Left renal cortex interstitium (tissue), 4 donors: ENCODE data around the gene ZYX. TPM values are rescaled to one million over a fixed set of nuclear protein-coding genes. Genes with fewer than 3 reads are reported as not detected.
"Not testable (repeated sequence)": the region's sequence is repeated elsewhere in the genome, so short reads cannot be mapped to it uniquely, and the experiment has no call there.

Experiments used
- DNase-seq, 4 donors: peaks; one replicate each; pipeline ENCODE4 v3.0.0-alpha.2; 2013; ENCODE audit warnings: low read depth in 4 of 4, low spot score in 2 of 4, missing footprints in 1 of 4
- polyA plus RNA-seq, 4 donors: library from polyadenylated mRNA; unstranded; fragments of 120-200 nt; gene quantifications; one replicate each; pipeline ENCODE4 v1.2.1, GENCODE V29; 2013; ENCODE audit not compliant: insufficient read length in 4 of 4

Gene ZYX
- polyA plus RNA-seq, 4 donors: 61.8 to 112 (median 96.6) TPM

DNA sequence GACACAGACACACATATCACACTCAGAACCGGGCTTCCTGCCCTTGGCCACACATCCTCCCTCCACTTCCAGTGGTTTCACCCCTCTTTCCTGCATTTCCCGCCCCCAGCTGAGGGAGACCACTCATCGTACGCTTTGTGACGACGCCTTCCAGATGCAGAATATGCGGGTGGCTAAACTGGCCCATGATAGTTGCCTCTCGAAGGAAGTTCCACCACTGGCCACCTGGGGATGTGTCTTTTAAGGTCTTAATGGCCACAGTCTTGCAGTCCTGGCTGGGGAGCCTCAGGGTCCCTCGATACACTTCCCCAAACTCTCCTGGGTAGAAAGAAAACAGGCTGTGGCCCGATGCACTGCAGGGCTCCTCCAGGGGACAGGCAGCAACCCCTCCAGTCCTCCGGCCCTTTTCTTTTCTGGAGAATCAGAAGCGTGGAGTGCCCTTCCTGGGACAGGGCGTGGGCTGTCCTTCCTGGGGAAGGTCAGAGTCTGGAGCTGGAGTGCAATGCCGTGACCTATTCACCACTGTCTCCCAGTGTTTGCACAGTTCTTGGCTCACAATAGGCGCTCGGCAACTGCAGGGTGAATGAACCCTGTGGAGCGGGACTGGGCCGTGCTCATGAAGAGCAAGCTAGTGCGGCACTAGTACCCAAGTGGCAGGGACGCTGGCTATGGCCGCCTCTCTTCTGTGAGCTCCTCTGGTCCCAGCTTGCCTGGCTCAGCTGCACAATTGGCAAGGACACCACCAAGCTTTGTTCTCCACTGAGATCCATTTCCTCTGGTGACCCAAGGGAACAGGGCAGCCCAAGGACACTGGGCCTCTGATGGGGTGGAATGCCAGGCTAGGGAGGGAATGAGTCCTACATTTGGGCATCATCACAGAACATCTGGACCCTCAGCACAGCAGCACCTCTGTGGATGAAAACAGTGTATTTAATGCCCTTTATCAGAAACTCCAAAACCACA lies 14.3 kb downstream of the ZYX start:
- no peak for DNase-seq

DNA sequence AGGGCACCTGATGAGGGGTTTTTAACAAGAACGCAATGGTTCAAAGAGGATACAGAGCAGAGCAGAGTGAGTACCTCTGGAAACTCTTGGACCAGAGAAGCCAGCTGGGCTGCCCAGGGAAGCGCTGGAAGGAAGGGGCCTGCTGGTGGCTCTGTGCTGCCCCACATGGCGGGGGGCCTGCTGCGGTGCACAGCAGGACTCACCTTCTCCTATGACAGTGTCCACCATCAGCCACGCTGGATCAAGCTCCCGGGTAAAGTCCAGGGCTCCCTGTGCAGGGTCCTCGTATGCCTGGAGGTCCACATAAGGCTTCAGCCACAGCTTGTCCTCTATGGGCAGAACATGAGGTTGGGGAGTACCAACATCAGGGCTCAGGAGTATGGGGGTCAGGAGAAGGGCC lies 15.0 kb downstream of the ZYX start:
- DNase-seq: no peak

DNA sequence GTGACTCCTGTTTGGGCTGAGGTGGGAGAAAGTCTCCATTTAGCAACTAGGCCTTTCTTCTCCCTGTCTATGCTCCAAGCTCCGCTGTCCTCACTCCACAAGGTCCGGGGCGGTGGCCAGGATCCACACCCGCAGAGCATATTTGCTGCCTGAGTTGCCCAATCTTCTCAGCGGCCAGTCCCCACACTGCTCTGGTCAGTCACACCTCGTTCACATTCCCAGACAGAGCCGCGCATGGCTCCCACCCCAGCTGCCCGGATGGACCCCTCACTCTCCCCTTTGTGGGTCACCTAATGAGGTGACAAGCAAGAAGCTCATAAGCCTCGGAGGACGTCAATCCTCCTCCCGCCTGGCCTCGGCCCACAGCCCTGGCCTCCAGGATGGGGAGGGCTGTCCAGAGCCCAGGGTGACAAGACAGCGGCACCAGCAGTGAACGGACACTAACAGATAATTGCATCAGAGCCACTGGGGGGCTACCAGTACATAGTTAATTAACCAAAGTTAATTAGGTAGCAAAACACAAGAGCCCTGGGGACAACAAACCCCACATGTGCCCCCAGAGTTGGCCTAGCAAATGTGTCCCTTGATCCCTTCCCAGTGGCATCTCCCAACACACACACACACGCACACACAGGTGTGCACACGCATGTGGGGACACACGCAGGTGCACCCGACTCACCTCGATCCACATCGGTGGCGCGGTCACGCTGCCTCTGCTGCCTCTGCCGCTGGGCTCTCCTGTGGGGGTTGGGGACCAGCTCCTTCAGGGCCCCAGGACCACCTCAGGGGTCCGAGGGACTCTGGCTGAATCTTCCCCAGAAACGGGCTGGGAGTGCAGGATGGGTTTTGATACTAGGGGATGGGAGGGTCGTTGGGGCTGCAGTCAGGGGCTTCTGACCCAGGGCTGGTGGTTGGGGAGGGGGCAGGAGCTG lies 15.7 kb downstream of the ZYX start:
- DNase-seq: no peak

DNA sequence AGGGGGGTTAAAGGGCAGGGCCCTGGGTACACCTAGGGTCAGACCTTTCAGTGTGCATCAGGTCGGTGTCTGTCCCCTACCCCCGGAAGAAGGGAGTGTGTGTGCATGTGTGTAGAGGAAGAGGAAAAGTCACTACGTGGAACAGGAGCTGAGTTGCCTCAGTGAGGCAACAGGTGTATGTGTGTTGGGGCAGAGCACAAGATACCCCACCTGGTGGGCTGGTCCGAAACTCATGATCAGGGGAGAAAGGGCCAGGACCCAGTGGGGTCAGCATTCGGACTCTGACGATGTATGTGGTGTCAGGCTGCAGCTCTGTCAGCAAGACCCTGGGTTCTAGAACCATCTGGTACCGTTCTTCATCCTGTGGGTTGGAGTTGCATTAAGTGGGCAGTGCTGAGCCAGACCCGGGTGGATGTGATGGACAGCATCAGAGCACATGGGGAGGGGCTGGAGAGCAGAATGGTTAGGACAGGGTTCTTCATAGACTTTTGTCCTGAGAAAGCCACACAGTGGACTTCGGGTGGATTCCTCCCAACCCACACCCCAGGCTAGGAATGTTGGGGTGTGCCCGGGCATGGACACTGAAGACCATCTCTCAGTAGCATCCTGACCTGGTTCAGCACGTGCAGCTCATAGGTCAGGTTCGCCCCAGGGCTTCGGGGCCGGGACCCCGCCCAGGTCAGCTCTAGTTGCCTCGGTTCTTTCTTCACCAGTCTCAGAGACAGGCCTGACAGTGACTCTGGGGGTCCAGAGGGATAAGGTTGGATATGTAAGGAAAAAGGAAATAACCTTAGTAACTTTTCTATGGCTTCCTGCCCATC lies 16.8 kb downstream of the ZYX start:
- no peak for DNase-seq

DNA sequence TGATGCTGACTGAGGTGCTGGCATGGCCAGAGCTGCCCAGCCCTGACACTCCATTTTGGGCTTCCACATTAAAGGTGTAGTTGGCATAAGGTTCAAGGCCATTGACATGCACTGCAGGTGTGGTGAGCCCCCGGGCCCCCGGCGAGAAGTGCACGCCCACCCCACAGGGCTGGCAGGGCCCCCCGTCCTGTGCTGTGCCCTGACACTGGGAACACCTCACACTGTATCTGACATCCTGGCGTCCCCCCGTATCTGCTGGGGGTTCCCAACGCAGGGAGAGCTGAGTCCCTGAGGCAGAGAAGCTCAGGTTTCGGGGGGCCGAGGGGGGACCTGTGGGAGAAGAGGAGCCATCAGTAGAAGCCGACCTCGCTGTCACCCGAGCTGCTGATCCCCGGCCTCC lies 17.5 kb downstream of the ZYX start:
- DNase-seq: no peak

DNA sequence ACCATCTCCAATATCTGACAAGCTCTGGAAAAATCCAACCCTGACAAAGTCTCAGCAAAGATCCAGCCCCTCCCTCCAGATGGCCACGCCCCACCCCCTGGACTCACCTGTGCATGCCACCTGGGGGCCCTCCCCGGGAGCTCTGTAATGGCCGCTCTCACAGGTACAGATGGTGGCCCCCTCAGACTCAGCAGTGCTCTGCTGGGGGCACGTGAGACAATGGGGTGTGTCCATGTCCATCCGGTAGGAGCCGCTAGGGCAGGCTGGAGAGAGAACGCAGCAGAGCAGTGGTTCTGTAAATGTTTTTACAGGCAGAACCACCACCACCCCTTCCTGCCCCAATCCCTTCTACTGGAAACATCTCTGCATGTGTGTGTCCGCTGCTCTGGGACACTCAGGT lies 18.0 kb downstream of the ZYX start:
- no peak for DNase-seq

DNA sequence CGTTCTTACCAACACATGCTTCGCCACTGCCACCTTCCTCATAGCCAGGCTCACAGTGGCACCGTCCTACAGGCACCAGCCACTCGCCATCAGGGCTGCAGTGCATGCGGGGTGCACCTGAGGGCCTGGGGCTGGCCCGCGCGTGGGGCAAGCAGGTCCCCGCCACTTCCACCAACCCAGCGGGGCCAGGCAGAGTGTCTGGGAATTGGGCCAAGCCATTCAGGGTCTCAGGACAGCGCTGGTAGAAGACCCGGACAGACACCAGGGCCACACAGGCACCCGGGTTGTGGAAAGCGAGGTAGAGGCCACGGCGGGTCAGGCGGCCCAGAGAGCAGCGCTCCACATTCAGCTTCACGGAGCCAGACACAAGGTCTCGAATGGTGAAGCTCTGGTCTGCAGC lies 18.5 kb downstream of the ZYX start:
- DNase-seq: no peak

DNA sequence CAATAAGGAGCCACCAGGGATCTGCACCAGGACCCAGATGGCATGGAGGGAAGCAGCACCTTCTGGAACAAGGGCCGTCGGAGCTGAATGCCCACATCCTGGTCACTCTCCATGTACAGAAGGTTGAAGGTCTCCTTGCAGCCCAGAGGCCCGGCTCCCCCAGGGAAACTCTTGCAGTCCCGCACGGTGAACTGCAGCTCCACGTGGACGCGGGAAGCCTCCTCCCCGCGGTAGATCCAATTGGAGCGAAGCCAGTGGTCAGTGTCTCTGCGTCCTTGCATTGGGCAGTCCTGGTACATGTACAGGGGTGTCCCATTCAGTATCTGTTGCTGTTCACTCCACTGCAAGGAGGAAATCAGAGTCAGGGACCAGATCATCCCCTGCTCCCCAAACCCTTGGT lies 20.1 kb downstream of the ZYX start:
- DNase-seq: no peak

DNA sequence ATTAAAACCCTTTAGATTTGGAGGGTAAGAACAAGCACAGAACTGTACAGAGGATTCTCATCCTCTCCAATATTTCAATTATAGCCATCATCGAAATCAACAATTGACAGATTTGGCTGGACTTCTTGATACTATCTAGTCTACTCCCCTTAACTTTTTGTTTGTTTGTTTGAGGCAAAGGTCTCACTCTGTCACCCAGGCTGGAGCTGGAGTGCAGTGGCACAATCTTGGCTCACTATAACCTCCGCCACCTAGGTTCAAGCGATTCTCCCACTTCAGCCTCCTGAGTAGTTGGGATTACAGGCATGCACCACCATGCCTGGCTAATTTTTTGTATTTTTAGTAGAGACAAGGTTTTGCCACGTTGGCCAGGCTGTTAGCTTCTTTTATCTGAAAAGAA lies 21.1 kb downstream of the ZYX start:
- DNase-seq: not testable (repeated sequence)

DNA sequence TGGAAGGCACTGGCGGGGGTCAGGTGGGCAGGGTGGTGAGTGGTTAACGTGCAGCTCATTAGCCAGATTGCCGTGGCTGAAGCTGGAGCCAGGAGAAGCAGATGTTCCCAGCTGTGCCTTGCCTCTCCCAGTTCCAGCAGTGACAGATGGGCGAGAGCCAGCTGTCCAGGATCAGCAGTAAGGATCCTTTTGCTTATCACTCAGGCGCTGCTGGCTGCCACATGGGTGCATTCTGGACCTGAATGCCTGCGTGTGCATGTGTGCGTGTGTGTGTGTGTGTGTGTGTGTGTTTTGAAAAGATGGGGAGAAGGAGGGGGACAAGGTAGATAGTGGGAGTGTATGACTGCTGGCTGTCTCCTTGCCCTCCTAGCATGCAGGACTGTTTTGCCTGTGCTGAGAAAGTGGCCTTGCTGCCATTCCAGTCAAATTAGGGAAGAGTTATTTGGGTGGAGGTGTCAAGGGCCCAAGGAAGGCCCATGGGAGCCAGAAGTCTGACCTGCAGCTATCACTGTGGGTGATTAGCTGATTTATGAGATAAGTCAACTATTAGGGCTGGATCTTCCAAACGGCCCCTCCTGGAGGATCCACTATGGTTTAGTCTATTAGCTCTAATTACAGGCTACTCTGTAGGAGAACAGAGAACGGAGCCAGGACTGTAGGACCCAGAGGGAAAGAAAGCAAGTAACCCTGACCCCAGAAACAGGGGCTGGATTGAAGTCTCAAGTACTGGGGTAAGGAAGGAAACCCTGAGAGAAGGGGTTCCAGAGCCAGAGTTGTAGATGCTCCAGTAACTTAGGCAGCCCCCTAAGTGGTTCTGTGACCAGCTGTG lies 24.2 kb downstream of the ZYX start:
- no peak for DNase-seq

DNA sequence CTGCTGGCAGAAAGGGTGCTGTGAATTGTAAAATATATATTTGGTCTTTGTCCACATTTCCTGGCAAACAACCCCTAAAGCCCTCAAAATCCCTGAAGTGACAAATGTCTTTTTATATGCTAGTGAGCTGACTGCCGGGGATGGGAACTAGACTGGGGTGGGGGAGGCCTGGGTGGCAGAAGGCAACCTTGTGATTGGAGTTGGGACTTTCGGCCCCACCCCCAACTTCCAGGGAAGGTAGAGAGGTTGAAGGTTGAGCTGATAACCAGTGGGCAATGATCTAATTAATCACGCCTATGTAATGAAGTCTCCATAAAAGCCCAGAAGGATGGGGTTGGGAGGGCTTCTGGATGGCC lies 24.8 kb downstream of the ZYX start:
- no peak for DNase-seq

DNA sequence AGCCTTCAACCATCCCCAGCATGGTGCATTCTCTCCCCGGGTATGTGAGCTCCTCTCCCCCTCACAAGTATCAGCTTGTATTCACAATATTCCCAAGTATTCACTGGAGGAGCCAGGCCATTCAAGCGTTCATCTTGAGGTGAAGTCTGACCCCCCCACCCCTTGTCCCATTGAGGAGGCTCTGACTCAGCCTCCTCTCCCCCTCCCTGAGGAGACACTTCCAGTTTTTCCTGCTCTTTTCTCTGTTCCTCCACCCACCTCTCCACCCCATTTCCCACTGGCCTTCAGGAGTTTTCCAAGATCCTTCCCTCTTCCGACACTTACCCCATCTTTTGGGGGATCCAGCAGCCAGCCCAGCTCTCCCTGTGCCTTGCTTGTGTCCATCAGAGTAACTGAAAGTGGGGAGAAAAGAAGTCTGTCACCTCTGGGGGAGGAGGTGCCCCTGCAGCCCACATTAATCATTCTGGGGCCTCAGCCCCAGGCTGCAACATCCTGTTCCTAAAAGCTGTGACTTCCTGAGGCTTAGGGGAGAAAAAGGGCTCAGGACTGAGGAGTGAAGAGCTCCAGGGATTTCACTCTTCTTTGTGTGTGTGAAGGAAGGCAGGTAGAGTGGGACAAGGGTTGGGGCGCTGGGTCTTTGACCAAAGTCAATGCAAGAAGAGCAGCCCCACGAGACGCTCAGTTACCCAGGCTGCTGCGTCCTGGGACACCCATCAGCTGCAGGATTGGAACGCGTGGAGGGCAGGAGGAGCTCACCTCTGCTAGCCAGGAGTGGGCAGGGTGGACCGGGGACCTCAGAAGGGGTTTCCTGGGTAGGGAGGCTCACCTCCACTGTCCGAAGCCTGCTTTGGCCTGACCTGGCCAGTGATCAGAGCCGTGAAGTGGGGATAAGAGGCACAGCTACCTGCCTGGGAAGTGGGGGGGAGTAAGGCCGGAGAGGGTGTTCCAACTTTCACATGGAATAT lies 26.4 kb downstream of the ZYX start:
- no peak for DNase-seq

DNA sequence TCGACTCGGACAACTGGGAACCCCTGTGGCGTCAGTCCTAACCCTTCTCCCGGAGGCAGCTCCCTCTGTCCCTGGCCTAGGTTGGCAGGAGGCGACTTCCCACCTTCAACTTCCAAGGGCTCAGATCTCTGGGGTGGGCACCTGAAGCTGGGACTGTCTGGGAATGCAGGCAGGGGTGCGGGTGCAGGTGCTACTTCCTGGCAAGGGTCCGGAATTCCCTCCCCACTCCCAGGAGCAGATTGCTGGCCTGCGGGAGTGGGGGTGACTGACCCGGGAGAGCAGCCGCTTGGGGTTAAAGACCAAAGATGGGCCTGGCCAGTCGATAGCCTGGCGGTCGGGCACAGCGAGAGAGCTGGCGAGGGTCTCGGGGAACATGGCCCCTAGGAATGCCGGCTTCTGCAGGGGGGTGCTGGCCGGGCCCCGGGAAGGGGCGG lies 27.1 kb downstream of the ZYX start:
- DNase-seq: no peak

DNA sequence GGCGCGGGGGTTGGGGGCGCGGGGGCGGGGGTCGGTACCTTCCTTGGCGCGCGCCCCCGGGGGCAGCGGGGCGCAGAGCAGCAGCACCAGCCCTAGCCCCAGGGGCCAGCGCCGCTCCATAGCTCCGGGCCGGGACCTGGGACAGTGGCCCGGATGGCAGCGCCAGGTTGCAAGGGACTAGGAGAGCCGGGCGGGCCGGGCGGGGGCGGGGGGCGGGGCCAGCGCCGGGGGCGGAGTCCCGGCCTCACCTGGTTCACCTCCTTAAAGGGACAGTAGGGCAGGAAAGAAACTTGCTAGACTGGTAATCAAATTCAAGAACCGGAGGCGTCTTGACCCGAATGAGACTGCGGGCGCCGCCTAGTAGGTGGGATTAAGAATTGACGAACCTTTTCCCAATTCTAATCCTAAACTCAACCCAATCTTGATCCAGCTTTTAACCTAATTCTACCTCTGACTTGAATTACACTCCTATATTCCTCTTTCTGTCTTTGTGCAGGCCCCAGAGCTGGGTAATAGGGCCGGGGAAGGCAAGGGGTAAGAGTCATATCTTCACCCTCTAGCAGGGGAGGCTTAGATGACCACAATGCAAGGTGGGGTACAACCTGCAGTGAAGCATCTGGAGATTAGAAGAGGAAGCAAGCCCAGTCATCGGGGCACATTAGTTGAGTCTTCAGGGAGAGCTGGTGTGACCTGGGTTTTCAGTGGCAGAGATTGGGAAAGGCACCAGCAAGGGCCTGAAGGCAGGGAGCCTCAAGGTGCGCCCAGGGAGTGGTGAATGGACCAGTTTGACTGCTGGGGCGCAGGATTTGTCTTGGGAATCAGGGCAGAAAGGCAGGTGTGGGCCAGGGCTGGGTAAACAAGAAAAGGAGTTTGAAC lies 27.8 kb downstream of the ZYX start, which contains the start of gene EPHA1:
Gene EPHA1 (minus strand): TSS at position 171 of the 876 bp plus-strand sequence. CDS start 51 bp downstream, at position 120.
- no peak for DNase-seq

DNA sequence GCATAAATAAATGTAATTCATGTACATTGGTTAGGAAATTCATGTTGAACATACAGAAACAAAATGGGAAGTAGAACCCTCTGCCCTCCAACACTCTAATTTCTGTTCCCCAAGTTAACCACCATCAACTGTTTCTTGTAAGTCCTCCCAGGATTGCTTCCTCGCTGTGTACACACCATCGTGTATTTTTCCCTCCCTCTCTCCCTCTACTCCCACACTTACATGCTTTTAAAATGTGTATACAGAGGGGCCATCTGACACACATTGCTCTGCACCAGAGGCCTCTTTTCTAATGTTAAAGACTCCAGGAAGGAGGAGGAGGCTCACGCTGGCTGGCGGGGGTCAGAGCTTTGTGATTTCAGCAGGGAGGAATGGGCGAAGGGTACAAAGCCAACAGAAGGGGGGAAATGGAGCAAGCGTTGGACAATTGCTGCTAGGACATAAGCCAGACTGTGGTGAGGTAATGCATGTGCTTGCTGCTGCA lies 29.4 kb downstream of the ZYX start:
- no peak for DNase-seq

DNA sequence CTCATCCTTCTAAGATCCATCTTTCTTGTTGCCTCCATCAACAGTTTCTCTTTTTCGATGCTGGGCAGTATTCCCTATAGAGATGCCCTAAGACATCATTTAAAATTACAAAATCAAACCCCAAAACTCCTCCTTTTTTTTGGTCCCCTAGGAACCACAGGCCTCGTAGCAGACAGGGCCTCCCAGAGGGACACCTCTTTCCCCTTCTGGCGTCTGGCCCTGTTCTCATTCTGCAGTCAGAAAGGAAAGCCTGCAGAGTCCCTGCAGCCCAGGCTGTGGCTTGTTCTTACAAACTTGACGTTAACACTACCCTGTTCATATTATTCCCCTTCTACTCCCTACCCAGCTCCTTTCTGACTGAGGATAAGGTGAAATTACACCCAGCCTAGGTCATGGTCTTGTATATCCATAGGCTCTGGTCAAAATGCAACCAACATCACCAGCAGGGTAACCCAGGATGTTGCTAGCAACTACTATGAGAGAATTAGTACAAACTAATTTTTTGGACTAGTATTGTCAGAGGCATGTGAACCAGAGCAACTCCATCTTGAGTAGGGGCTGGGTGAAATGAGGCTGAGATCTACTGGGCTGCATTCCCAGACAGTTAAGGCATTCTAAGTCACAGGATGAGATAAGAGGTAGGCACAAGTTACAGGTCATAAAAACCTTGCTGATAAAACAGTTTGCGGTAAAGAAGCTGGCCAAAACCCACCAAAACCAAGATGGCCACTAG lies 31.0 kb downstream of the ZYX start:
- DNase-seq: no peak

DNA sequence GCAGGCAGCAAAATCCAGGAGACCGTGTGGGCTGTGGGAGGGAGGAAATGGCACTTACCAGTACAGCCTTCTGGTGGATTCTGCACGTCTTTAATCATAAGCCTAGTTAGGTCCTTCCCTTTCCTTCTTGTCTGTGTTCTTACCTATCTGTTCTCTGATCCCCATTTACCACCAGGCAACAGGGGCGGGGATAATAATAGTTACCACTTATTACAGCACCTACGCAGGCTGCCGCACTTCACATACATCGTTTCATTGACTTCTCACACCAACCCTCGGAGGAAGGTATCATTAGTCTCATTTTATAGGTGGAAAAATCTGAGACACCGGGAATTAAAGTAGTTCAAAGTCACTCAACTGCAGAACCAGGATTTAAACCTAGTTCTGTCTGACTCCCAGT lies 32.0 kb downstream of the ZYX start:
- DNase-seq: no peak
